Kidney epithelial cell (primary cell): ENCODE measurements around the gene ACTBL2. TPM values are rescaled to one million over a fixed set of nuclear protein-coding genes. Genes with fewer than 3 reads are reported as not detected.

Source experiments
- DNase-seq: peaks from one replicate; pipeline ENCODE4 v3.0.0-alpha.2; 2010; ENCODE audit warnings: low read depth
- H3K27me3 ChIP-seq: 2 replicates; pipeline ENCODE4 v1.6.0; 2011; ENCODE audit warnings: low read length; ENCODE audit not compliant: control insufficient read depth, insufficient read depth
- H3K36me3 ChIP-seq: 2 replicates; pipeline ENCODE4 v1.5.1; 2011; ENCODE audit warnings: low read length; ENCODE audit not compliant: control insufficient read depth, insufficient read depth
- H3K4me3 ChIP-seq: 2 replicates; pipeline ENCODE4 v1.5.1; 2011; ENCODE audit warnings: low read depth, mild to moderate bottlenecking, control low read depth, low read length
- CTCF ChIP-seq: IDR thresholded peaks from 2 replicates; pipeline ENCODE4 v1.5.1; 2011; ENCODE audit warnings: mild to moderate bottlenecking, moderate library complexity, low read length, control low read depth, inconsistent platforms; ENCODE audit not compliant: insufficient read depth, poor library complexity, severe bottlenecking
- total RNA-seq: library from RNA; depleted of rRNA; stranded (reverse); fragments of >200 nt; gene quantifications from 2 replicates; pipeline ENCODE4 v1.2.3, GENCODE V29; 2015

Gene ACTBL2
- total RNA-seq, 1 donor from 2014 or later = 1.3 TPM

- no peaks in the 10 kb centered on the region for H3K36me3 ChIP-seq
- TF ChIP-seq CTCF = no peak
These were observed 40.4 kb downstream of the ACTBL2 start for GRCh38 chr5:57442080-57442839.

GRCh38 chr5:57441557-57441956 lies 41.1 kb downstream of the ACTBL2 start:
- no peaks in the 10 kb centered on the region for H3K36me3 ChIP-seq
- no peak for TF ChIP-seq CTCF
- H3K4me3 ChIP-seq = no peak overlapping the region
- H3K27me3 ChIP-seq = no peaks in the 10 kb centered on the region
- peak; percentile 96 for DNase-seq

More at GRCh38 chr5:57442080-57442839, 40.4 kb downstream of the ACTBL2 start:
- Histone ChIP-seq H3K27me3 (no peaks in the 10 kb centered on the region), H3K4me3 (no peak overlapping the region)
- DNase-seq = peak; percentile 85

GRCh38 chr5:57439601-57440000 lies 43.0 kb downstream of the ACTBL2 start:
- Histone ChIP-seq H3K4me3 (no peak overlapping the region), H3K27me3 (no peaks in the 10 kb centered on the region), H3K36me3 (no peaks in the 10 kb centered on the region)
- TF ChIP-seq CTCF = no peak
- DNase-seq = no peak

GRCh38 chr5:57437976-57438805 lies 44.4 kb downstream of the ACTBL2 start:
- no peak for TF ChIP-seq CTCF
- Histone ChIP-seq H3K27me3 (no peaks in the 10 kb centered on the region), H3K4me3 (no peak overlapping the region), H3K36me3 (no peaks in the 10 kb centered on the region)
- no peak for DNase-seq

- DNase-seq = no peak
- TF ChIP-seq CTCF = no peak
- Histone ChIP-seq H3K36me3 (no peaks in the 10 kb centered on the region), H3K4me3 (no peak overlapping the region), H3K27me3 (no peaks in the 10 kb centered on the region)
These were observed 46.0 kb downstream of the ACTBL2 start for GRCh38 chr5:57436586-57436985.
